Gastroesophageal sphincter (tissue), 3 donors: ENCODE measurements around the gene SLFN14.

ENCODE experiments used
- EP300 ChIP-seq: sonication (generic); formaldehyde crosslinking; IDR thresholded peaks from one replicate; pipeline ENCODE4 v1.6.1; 2017; ENCODE audit warnings: antibody characterized with exemption, mild to moderate bottlenecking
- POLR2A ChIP-seq, 2 donors: fragments of 450-650 bp; IDR thresholded peaks; one replicate each; pipeline ENCODE4 v1.6.1; 2017; ENCODE audit warnings: antibody characterized with exemption in 2 of 2, mild to moderate bottlenecking in 2 of 2, moderate library complexity in 1 of 2
- POLR2AphosphoS5 ChIP-seq: sonication (generic); formaldehyde crosslinking; IDR thresholded peaks from one replicate; pipeline ENCODE4 v1.6.1; 2017; ENCODE audit warnings: antibody characterized with exemption
- TF ChIP-seq, protein P1 (sequence below), 4 experiments: fragments of 200-600 bp in 2 of 4; fragments of 450-650 bp in 2 of 4; sonication (generic) in 1 of 4; IDR thresholded peaks; one replicate each; pipeline ENCODE4 v1.5.1; 2017 to 2019; ENCODE audit warnings: antibody characterized with exemption in 4 of 4, mild to moderate bottlenecking in 2 of 4, moderate library complexity in 2 of 4

DNA sequence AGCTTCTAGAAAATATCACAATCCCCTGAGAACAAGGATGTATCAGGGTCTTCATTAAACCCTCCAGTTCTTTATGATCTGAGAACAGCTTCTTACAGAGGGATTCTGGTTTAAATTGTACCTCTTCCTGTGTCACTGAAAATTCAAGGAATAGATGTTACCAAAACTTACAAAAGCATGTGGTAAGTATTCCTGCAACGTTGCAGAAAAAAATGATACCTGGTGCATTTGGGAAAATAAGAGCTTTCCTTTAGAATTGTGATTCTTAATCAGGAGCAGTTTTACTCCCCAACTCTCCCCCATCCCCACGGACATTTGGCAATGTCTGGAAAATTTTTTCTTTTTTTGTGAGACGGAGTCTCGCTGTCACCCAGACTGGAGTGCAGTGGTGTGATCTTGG, 7.3 kb downstream of the SLFN14 start:
- TF ChIP-seq, protein P1, sequence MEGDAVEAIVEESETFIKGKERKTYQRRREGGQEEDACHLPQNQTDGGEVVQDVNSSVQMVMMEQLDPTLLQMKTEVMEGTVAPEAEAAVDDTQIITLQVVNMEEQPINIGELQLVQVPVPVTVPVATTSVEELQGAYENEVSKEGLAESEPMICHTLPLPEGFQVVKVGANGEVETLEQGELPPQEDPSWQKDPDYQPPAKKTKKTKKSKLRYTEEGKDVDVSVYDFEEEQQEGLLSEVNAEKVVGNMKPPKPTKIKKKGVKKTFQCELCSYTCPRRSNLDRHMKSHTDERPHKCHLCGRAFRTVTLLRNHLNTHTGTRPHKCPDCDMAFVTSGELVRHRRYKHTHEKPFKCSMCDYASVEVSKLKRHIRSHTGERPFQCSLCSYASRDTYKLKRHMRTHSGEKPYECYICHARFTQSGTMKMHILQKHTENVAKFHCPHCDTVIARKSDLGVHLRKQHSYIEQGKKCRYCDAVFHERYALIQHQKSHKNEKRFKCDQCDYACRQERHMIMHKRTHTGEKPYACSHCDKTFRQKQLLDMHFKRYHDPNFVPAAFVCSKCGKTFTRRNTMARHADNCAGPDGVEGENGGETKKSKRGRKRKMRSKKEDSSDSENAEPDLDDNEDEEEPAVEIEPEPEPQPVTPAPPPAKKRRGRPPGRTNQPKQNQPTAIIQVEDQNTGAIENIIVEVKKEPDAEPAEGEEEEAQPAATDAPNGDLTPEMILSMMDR (IDR thresholded peaks at IDR 0.05) = no peak
- TF ChIP-seq POLR2A (IDR thresholded peaks at IDR 0.05) (no peak), POLR2AphosphoS5 (no peak), EP300 (no peak)
